ENCODE results near the gene ZDHHC12.

The ZDHHC12 gene

DNA sequence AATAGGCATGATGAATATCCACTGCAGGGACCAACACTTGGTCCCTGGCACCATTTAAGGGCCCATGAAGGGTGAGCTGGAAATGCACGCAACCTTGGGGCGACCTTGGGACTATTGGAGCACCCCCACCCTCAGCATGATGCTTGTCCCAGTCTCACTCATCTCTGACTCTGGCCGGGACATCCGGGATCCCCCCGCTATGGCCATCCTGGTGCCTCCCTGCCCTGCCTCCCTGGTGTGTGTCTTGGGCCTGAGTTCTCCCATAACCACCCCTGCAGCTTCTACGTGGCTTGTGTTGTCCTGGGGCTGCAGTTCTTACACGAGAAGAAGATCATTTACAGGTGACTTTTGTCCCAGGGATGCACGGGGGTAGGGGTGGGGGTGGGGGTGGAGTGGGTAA, 5.9 kb downstream of the ZDHHC12 start:
- Histone ChIP-seq H3K9me3 (replicated peaks in 1 of 11) (no peaks in the 10 kb centered on the region), H3K27me3 (no peaks in the 10 kb centered on the region), H3K4me2 (no peak overlapping the region), H3K27ac (no peak overlapping the region), H4K20me1 (no peaks in the 10 kb centered on the region; a peak in 2 of 22 replicates), H3K4me1 (peaks cover 8 to 40% (median 25%) of the 10 kb centered on the region in 10 experiments; a peak in 19 of 20 replicates), H3K36me3 (peaks cover 35 to 92% (median 77%) of the 10 kb centered on the region in 11 experiments), H3K9ac (no peak overlapping the region), H3K4me3 (no peak overlapping the region)
- no peak for TF ChIP-seq Cebpa-rat (IDR thresholded peaks at IDR 0.05)

- no peaks in the 10 kb centered on the region; a peak in 1 of 22 replicates for H4K20me1 ChIP-seq
- no peak overlapping the region for H3K4me2 ChIP-seq
- peaks cover 0 to 27% (median 14%) of the 10 kb centered on the region in 10 experiments; a peak in 14 of 20 replicates for H3K4me1 ChIP-seq
- no peak for TF ChIP-seq Cebpa-rat (IDR thresholded peaks at IDR 0.05)
- H3K36me3 ChIP-seq, result peaks cover 38 to 97% (median 83%) of the 10 kb centered on the region in 11 experiments
- H3K9ac ChIP-seq, result no peak overlapping the region
- H3K27ac ChIP-seq, result no peak overlapping the region
- H3K27me3 ChIP-seq, result no peaks in the 10 kb centered on the region
- no peak overlapping the region for H3K4me3 ChIP-seq
- H3K9me3 ChIP-seq (replicated peaks in 1 of 11), result no peaks in the 10 kb centered on the region
These were observed 7.2 kb downstream of the ZDHHC12 start for GRCh38 chr9:128716581-128717254.

- Histone ChIP-seq H3K9me3 (replicated peaks in 1 of 11) (no peaks in the 10 kb centered on the region), H3K9ac (0 out of 22 replicates have a peak overlapping the region, but pooled peaks of 1 of the 11 experiments have one; percentile 17), H3K4me2 (no peak overlapping the region), H3K36me3 (peaks cover 25 to 95% (median 70%) of the 10 kb centered on the region in 11 experiments), H3K27me3 (no peaks in the 10 kb centered on the region), H3K4me3 (no peak overlapping the region), H4K20me1 (no peaks in the 10 kb centered on the region; a peak in 1 of 22 replicates), H3K27ac (no peak overlapping the region; a peak in 1 of 22 replicates), H3K4me1 (peaks cover 0 to 16% (median 6%) of the 10 kb centered on the region in 10 experiments; a peak in 10 of 20 replicates)
- TF ChIP-seq Cebpa-rat (IDR thresholded peaks at IDR 0.05), result no peak
These were observed 8.5 kb downstream of the ZDHHC12 start for GRCh38 chr9:128715436-128715750.

GRCh38 chr9:128714586-128715435, 9.1 kb downstream of the ZDHHC12 start:
- no peaks in the 10 kb centered on the region for H4K20me1 ChIP-seq
- H3K27me3 ChIP-seq, result no peaks in the 10 kb centered on the region
- H3K36me3 ChIP-seq, result peaks cover 19 to 93% (median 64%) of the 10 kb centered on the region in 11 experiments
- H3K9me3 ChIP-seq (replicated peaks in 1 of 11), result no peaks in the 10 kb centered on the region
- no peak for TF ChIP-seq Cebpa-rat (IDR thresholded peaks at IDR 0.05)
- H3K27ac ChIP-seq, result peak overlapping the region in 1 of 11 experiments; percentile 4; a peak in 2 of 22 replicates
- H3K4me1 ChIP-seq, result peaks cover 0 to 11% (median 2%) of the 10 kb centered on the region in 10 experiments; a peak in 4 of 20 replicates
- H3K9ac ChIP-seq, result 0 out of 22 replicates have a peak overlapping the region, but pooled peaks of 1 of the 11 experiments have one; percentile 17
- H3K4me3 ChIP-seq, result no peak overlapping the region
- no peak overlapping the region for H3K4me2 ChIP-seq

- peaks cover 18 to 85% (median 59%) of the 10 kb centered on the region in 11 experiments for H3K36me3 ChIP-seq
- H4K20me1 ChIP-seq, result no peaks in the 10 kb centered on the region
- TF ChIP-seq Cebpa-rat (IDR thresholded peaks at IDR 0.05), result no peak
- H3K9me3 ChIP-seq (replicated peaks in 1 of 11), result no peaks in the 10 kb centered on the region
- no peak overlapping the region for H3K4me2 ChIP-seq
- no peak overlapping the region; a peak in 1 of 22 replicates for H3K27ac ChIP-seq
- 0 out of 20 replicates have a peak, but pooled peaks cover 0 to 6% (median 0%) of the 10 kb centered on the region in 10 experiments for H3K4me1 ChIP-seq
- no peaks in the 10 kb centered on the region for H3K27me3 ChIP-seq
- no peak overlapping the region for H3K9ac ChIP-seq
- no peak overlapping the region for H3K4me3 ChIP-seq
These were observed 9.9 kb downstream of the ZDHHC12 start for GRCh38 chr9:128713941-128714573.

- no peak overlapping the region for H3K4me2 ChIP-seq
- H3K4me3 ChIP-seq, result no peak overlapping the region
- H3K9ac ChIP-seq, result no peak overlapping the region
- no peaks in the 10 kb centered on the region for H3K27me3 ChIP-seq
- H3K36me3 ChIP-seq, result peaks cover 18 to 79% (median 55%) of the 10 kb centered on the region in 11 experiments
- H4K20me1 ChIP-seq, result no peaks in the 10 kb centered on the region
- H3K4me1 ChIP-seq, result 0 out of 20 replicates have a peak, but pooled peaks cover 0 to 6% (median 0%) of the 10 kb centered on the region in 10 experiments
- no peak overlapping the region for H3K27ac ChIP-seq
- no peaks in the 10 kb centered on the region for H3K9me3 ChIP-seq (replicated peaks in 1 of 11)
- TF ChIP-seq Cebpa-rat (IDR thresholded peaks at IDR 0.05), result no peak
These were observed 10.5 kb downstream of the ZDHHC12 start for GRCh38 chr9:128713411-128713780.

- Histone ChIP-seq H3K9me3 (replicated peaks in 1 of 11) (no peaks in the 10 kb centered on the region), H3K4me3 (no peak overlapping the region), H3K27ac (no peak overlapping the region), H3K4me2 (no peak overlapping the region), H3K36me3 (peaks cover 18 to 79% (median 53%) of the 10 kb centered on the region in 11 experiments), H4K20me1 (no peaks in the 10 kb centered on the region), H3K27me3 (no peaks in the 10 kb centered on the region), H3K9ac (no peak overlapping the region), H3K4me1 (peaks cover 0 to 6% (median 0%) of the 10 kb centered on the region in 10 experiments; a peak in 2 of 20 replicates)
- no peak for TF ChIP-seq Cebpa-rat (IDR thresholded peaks at IDR 0.05)
These were observed 11.2 kb downstream of the ZDHHC12 start for GRCh38 chr9:128712451-128713410.

GRCh38 chr9:128707446-128707845, 16.5 kb downstream of the ZDHHC12 start:
- H3K27ac ChIP-seq, result peak overlapping the region in 2 of 11 experiments; percentile 70 to 81; a peak in 3 of 22 replicates
- no peaks in the 10 kb centered on the region for H3K9me3 ChIP-seq (replicated peaks in 1 of 11)
- no peaks in the 10 kb centered on the region for H3K27me3 ChIP-seq
- peak overlapping the region in 1 of 11 experiments; percentile 2; a peak in 3 of 22 replicates for H3K4me2 ChIP-seq
- 0 out of 22 replicates have a peak overlapping the region, but pooled peaks of 1 of the 11 experiments have one; percentile 17 for H3K9ac ChIP-seq
- peaks cover 0 to 7% (median 0%) of the 10 kb centered on the region in 11 experiments; a peak in 2 of 22 replicates for H4K20me1 ChIP-seq
- peaks cover 11 to 47% (median 36%) of the 10 kb centered on the region in 10 experiments for H3K4me1 ChIP-seq
- TF ChIP-seq Cebpa-rat (IDR thresholded peaks at IDR 0.05), result no peak
- H3K36me3 ChIP-seq, result peaks cover 1 to 50% (median 19%) of the 10 kb centered on the region in 11 experiments; a peak in 19 of 22 replicates
- H3K4me3 ChIP-seq, result no peak overlapping the region

Data from BLaER1 treated with 17β-estradiol and CSF1 and Interleukin-3, amounts not matched to agents 10 nM and 100 nM (cell line).